Spleen (tissue), 7 donors: Measurements from ENCODE around the gene RPS23.

Source experiments
- POLR2A ChIP-seq, 3 donors: fragments of 450-650 bp; IDR thresholded peaks; one replicate each; pipeline ENCODE4 v1.5.1; 2017; ENCODE audit warnings: antibody characterized with exemption in 3 of 3, mild to moderate bottlenecking in 1 of 3
- POLR2AphosphoS5 ChIP-seq, 3 donors: sonication (generic); formaldehyde crosslinking; IDR thresholded peaks; one replicate each; pipeline ENCODE4 v1.5.1; 2017; ENCODE audit warnings: antibody characterized with exemption in 3 of 3
- TF ChIP-seq, protein P1 (sequence below), 11 experiments: fragments of 200-600 bp in 7 of 11; fragments of 450-650 bp in 4 of 11; sonication (generic) in 4 of 11; IDR thresholded peaks in 8 of 11; conservative IDR thresholded peaks in 3 of 11; 1 replicate in 7 of 11; 2 replicates in 4 of 11; pipeline versions ENCODE4 v1.4.0 to v1.8.0; 2016 to 2021; ENCODE audit warnings: antibody characterized with exemption in 11 of 11, inconsistent platforms in 4 of 11, mild to moderate bottlenecking in 1 of 11
- donor health status: DM: no; HTN: no; CAD: no; lungs with moderate emphysema.
- donor health status: DM: no; HTN: no; CAD: no.
- donor health status: DM: no; HTN: no; CAD: no.

DNA sequence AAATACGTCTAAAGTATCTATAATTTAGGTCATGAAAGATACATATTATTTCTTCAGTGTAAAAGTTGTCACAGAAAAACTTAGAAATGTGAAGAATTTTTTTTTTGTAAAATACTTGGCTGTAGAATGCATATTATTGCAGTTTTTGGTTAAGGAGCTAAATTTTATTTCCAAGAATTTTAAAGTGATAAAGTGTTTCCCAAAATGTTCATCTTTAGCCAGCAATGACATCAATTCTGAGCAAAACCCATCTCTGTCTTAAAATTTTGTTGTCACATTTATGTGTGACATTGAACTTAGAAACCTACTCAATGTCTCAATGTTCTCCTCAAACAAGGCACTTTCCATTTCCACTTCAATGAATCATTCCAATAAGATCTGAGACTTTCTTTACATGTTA is 47.8 kb upstream of the RPS23 start:
- TF ChIP-seq, protein P1, sequence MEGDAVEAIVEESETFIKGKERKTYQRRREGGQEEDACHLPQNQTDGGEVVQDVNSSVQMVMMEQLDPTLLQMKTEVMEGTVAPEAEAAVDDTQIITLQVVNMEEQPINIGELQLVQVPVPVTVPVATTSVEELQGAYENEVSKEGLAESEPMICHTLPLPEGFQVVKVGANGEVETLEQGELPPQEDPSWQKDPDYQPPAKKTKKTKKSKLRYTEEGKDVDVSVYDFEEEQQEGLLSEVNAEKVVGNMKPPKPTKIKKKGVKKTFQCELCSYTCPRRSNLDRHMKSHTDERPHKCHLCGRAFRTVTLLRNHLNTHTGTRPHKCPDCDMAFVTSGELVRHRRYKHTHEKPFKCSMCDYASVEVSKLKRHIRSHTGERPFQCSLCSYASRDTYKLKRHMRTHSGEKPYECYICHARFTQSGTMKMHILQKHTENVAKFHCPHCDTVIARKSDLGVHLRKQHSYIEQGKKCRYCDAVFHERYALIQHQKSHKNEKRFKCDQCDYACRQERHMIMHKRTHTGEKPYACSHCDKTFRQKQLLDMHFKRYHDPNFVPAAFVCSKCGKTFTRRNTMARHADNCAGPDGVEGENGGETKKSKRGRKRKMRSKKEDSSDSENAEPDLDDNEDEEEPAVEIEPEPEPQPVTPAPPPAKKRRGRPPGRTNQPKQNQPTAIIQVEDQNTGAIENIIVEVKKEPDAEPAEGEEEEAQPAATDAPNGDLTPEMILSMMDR (IDR thresholded peaks at IDR 0.05 in 8 of 11, conservative IDR thresholded peaks at IDR 0.05 in 3 of 11), result no peak
- TF ChIP-seq POLR2A (IDR thresholded peaks at IDR 0.05) (no peak), POLR2AphosphoS5 (IDR thresholded peaks at IDR 0.05) (no peak)
